DMS114 treated with DMSO at 0.1 percent for 48 hours (cell line): ENCODE results near the gene BPGM.

ENCODE experiments used
- DNase-seq: peaks from one replicate; lab custom pipeline; 2025; ENCODE audit not compliant: unreplicated experiment; lab: John Stamatoyannopoulos, UW

Gene BPGM

DNA sequence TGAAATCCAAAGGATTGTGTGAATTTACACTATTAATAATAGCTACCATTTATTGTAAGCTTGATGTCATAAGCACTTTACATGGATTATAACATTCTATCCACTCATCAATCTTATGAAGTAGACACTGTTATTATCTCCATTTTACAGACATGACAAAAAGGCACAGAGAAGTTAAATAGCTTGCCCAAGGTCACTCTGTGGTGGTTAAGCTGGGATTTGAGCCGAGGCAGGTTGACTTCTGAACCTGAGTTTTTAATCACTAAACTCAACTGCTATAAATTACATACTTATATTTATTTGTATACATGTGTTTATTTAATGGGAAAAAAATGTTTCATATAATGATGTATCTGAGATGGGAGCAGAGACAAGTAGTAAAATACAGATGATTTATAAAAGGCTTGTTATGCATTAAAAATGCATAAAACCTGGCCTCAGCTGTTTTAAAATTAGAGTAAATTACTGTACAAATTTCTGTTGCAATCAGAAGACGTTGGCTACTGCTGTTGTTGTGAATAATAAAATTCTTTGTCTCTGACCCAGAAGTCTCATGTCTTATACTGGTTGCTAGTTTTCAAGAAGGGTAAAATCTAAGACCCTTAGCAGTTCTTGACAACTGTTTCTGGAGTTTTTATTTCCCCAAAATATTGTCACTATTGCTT is 71.7 kb downstream of the BPGM start:
- DNase-seq = no peak

DNA sequence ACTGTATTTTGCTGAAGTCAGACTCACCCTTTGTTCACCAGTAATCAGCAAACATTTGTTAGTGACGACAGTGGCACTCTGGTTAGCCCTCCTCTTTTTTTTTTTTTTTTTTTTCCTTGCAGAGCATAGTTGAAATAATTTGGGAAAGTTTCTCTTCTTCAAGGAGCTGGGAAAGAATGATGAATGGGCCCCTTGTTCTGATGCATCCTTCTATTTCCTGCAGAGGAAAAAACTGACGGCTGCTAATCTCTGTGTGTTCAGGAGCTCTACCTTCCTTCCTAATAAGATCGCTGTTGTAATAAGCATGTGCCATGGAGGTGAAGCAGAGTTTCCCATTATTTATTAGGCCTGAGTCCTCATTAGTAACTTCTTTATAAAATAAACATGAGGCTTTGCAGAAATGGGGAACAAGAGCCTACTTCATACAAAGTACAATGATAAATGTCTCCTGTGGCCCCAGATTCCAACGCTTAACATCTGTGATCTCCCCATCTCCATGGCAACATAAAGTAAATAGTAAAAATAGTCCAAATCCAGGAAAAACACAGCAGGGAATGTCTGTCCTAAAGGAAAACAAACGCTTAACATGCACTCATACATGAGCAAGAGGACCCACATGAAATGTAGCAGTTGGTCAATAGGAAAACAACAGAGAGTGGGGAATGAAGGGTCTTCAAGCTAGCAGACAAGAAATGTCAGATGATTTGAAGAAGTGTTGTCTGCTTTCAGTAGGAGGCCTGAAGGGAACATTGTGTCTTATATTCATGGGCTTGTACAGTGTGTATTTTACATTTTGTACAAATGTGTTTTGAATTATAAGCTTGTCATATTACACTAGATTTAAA is 73.7 kb downstream of the BPGM start:
- DNase-seq = no peak

DNA sequence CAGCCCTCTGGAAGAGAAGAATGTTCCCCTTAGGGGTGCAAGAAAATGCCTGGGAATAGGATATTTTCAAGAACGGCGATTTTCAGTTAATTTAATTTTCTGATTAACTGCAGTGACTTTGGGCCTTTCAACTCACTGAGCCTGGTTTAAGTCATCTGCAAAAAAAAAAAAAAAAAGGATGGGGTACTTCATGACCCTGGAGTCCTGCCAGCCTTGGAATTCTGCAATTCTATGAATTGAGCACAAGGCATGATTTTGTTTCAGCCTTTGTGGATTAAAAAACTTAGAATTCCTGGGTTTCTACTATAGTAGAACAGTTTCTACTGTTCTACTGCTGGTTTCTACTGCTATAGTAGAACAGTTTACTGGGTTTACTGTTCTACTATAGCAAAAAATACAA is 74.5 kb downstream of the BPGM start:
- DNase-seq = no peak

DNA sequence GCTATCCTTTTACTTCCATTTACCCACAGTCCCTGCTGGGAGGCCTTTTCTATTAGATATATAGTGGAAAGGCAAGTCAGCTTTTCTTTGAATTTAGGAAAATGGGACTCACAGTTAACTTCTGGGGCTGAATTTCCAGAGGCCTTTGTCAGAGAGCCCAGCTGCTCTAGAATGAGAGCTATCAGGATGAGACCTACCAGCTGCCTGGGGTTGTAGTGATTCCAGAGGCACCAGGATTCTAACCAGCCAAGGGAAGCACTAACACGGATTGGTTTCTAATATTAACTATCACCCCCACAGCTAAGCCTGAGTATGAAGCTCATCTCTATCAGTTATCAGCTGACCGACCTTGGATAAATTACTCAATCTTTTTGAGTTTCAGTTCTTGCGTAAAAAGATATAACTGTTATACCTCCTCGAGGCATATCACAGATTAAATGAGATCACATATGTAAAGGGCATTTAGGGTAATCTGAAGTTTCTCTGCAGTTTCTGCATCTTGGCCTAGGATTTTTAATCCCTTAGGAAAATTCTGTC is 76.2 kb downstream of the BPGM start:
- DNase-seq = no peak

DNA sequence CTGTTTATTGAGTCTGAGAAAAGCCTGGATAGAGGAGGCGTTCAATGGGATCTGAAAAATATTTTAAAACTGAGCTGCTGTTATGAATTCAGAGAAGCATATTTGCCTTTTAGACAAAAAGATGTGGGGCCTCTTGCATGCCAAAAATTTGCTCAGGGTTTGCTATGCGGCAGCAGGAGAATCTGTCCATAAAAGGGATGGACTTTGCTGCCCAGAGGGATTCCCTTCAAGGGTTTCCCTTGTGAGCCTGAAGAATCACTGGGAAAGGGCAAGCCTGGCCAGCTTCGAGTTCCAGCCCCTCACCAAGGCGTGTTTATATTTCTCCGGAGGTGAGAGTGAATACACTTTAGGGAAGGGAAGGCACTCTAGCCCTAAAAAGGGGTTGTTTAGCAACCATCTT is 77.2 kb downstream of the BPGM start:
- DNase-seq = no peak

DNA sequence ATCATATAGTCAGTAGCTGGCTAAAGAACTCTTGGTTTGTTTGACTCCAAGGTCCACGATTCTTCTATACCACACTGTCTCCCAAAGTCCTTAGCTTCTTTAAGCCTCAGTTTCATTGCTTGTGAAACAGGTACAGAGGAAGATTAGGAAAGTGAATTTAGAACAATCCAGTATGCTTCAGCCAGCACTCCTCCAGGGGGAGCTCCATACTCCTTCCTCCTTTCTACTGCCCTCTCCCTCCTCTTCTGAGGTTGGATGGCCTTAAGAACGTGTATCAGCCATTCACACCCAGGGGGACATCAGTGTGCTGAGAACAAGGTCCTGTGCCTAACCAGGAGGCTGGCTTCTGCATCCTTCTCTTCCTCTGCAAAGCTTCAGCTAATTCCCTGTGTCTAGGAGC is 78.0 kb downstream of the BPGM start:
- no peak for DNase-seq

DNA sequence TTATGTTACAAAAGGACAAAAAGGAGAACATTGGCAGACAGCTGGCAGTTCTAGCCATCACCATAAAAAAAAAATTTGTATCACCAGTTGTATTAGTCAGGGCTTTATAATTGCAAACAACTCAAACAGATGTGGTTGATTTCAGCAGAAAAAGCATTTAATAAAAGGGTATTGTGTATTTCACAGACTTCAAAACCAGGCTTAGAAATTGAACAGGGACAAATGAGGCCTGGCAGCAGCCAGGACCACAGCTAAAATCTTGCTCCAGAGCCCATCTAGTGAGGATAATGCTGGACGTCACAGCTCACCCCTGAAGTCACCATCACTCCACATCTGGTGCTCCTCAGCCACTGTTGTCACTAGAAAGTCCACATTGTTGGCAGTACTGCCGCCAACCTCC is 79.9 kb downstream of the BPGM start:
- DNase-seq = no peak

DNA sequence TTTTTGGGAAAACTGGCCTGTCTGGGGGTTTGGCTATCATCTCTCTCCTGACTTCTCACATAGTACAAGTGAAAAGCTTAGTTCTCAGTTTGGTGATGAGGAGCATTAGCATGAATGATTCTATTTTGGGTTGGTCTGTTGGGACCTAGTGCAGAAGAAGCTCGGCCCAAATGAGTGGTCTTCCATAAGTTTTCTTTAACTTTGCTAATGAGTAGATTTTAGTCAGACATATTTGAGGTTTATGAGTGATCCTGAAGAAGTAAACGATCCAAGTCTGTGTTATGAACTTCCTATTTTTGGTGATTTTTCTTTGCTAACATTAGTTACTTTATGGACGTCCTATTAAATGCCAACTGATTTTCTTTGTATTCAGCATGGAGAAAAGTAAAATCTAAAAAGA is 81.1 kb downstream of the BPGM start:
- no peak for DNase-seq
